ENCODE results near the gene COL25A1. TPM values are rescaled to one million over a fixed set of nuclear protein-coding genes. Genes with fewer than 3 reads are reported as not detected.

Gene COL25A1
- total RNA-seq (2014; rRNA removed; shearing (Covaris generic)): 0.16 and 0.42 TPM in 2 replicates

- Histone ChIP-seq H3K4me1 (replicated peaks) (peaks cover 11% of the 10 kb centered on the region), H3K27me3 (replicated peaks) (peaks cover 62% of the 10 kb centered on the region)
- no peak for DNase-seq (ENCODE audit: low read depth in 1 of 2, low spot score in 2 of 2)
These were observed at the start of gene COL25A1 for GRCh38 chr4:109302361-109303139. COL25A1 (minus strand) TSS chr4:109302658.

GRCh38 chr4:109350121-109350520 is 47.7 kb upstream of the COL25A1 start:
- H3K27ac ChIP-seq: no peak overlapping the region
- H3K4me3 ChIP-seq: no peak overlapping the region
- no peak for DNase-seq (ENCODE audit: low read depth in 1 of 2, low spot score in 2 of 2)
- H3K4me1 ChIP-seq (replicated peaks): no peaks in the 10 kb centered on the region
- H3K36me3 ChIP-seq: no peaks in the 10 kb centered on the region
- H3K9me3 ChIP-seq (replicated peaks): no peaks in the 10 kb centered on the region
- H3K27me3 ChIP-seq (replicated peaks): no peaks in the 10 kb centered on the region

More at GRCh38 chr4:109302361-109303139, at the start of gene COL25A1:
- Histone ChIP-seq H3K9me3 (replicated peaks) (no peaks in the 10 kb centered on the region), H3K36me3 (no peaks in the 10 kb centered on the region), H3K4me3 (peak within 1 kb of the TSS; percentile 26), H3K27ac (no peak within 1 kb of the TSS)

- H3K4me3 ChIP-seq: no peak overlapping the region
- no peak for DNase-seq (ENCODE audit: low read depth in 1 of 2, low spot score in 2 of 2)
These were observed 32.0 kb upstream of the COL25A1 start for GRCh38 chr4:109334129-109335105.

GRCh38 chr4:109332926-109333464 is 30.5 kb upstream of the COL25A1 start:
- DNase-seq (ENCODE audit: low read depth in 1 of 2, low spot score in 2 of 2): no peak
- no peaks in the 10 kb centered on the region for H3K9me3 ChIP-seq (replicated peaks)
- no peak overlapping the region for H3K4me3 ChIP-seq
- no peaks in the 10 kb centered on the region for H3K4me1 ChIP-seq (replicated peaks)
- H3K27me3 ChIP-seq (replicated peaks): no peaks in the 10 kb centered on the region; the same call in 1 of the 2 replicates
- no peak overlapping the region for H3K27ac ChIP-seq
- no peaks in the 10 kb centered on the region for H3K36me3 ChIP-seq

More at GRCh38 chr4:109334129-109335105, 32.0 kb upstream of the COL25A1 start:
- Histone ChIP-seq H3K4me1 (replicated peaks) (no peaks in the 10 kb centered on the region), H3K27me3 (replicated peaks) (peaks cover 2% of the 10 kb centered on the region; the same call in 1 of the 2 replicates), H3K27ac (no peak overlapping the region), H3K9me3 (replicated peaks) (no peaks in the 10 kb centered on the region), H3K36me3 (no peaks in the 10 kb centered on the region)

GRCh38 chr4:109327641-109328040 is 25.2 kb upstream of the COL25A1 start:
- H3K4me1 ChIP-seq (replicated peaks): no peaks in the 10 kb centered on the region
- no peaks in the 10 kb centered on the region for H3K36me3 ChIP-seq
- H3K9me3 ChIP-seq (replicated peaks): no peaks in the 10 kb centered on the region
- H3K4me3 ChIP-seq: no peak overlapping the region
- no peak for DNase-seq (ENCODE audit: low read depth in 1 of 2, low spot score in 2 of 2)
- H3K27ac ChIP-seq: no peak overlapping the region
- H3K27me3 ChIP-seq (replicated peaks): no peaks in the 10 kb centered on the region

- Histone ChIP-seq H3K9me3 (replicated peaks) (no peaks in the 10 kb centered on the region), H3K27me3 (replicated peaks) (no peaks in the 10 kb centered on the region)
These were observed 23.2 kb upstream of the COL25A1 start for GRCh38 chr4:109325698-109326097.

GRCh38 chr4:109323348-109323747 is 20.9 kb upstream of the COL25A1 start:
- no peaks in the 10 kb centered on the region for H3K36me3 ChIP-seq
- H3K4me1 ChIP-seq (replicated peaks): no peaks in the 10 kb centered on the region
- no peak overlapping the region for H3K27ac ChIP-seq
- no peak overlapping the region for H3K4me3 ChIP-seq
- H3K9me3 ChIP-seq (replicated peaks): no peaks in the 10 kb centered on the region
- no peak for DNase-seq (ENCODE audit: low read depth in 1 of 2, low spot score in 2 of 2)
- no peaks in the 10 kb centered on the region for H3K27me3 ChIP-seq (replicated peaks)

More at GRCh38 chr4:109325698-109326097, 23.2 kb upstream of the COL25A1 start:
- no peak for DNase-seq (ENCODE audit: low read depth in 1 of 2, low spot score in 2 of 2)
- H3K27ac ChIP-seq: no peak overlapping the region
- no peaks in the 10 kb centered on the region for H3K4me1 ChIP-seq (replicated peaks)
- H3K36me3 ChIP-seq: no peaks in the 10 kb centered on the region
- no peak overlapping the region for H3K4me3 ChIP-seq

- Histone ChIP-seq H3K36me3 (no peaks in the 10 kb centered on the region), H3K27me3 (replicated peaks) (no peaks in the 10 kb centered on the region), H3K9me3 (replicated peaks) (no peaks in the 10 kb centered on the region), H3K4me1 (replicated peaks) (no peaks in the 10 kb centered on the region), H3K27ac (no peak overlapping the region), H3K4me3 (no peak overlapping the region)
- no peak for DNase-seq (ENCODE audit: low read depth in 1 of 2, low spot score in 2 of 2)
These were observed 18.8 kb upstream of the COL25A1 start for GRCh38 chr4:109321232-109321631.

- DNase-seq (ENCODE audit: low read depth in 1 of 2, low spot score in 2 of 2): no peak
- H3K4me3 ChIP-seq: no peak overlapping the region
- no peak overlapping the region for H3K27ac ChIP-seq
- no peaks in the 10 kb centered on the region for H3K36me3 ChIP-seq
- no peaks in the 10 kb centered on the region for H3K4me1 ChIP-seq (replicated peaks)
- H3K27me3 ChIP-seq (replicated peaks): no peaks in the 10 kb centered on the region
- H3K9me3 ChIP-seq (replicated peaks): no peaks in the 10 kb centered on the region
These were observed 17.2 kb upstream of the COL25A1 start for GRCh38 chr4:109319684-109320083.

- Histone ChIP-seq H3K9me3 (replicated peaks) (no peaks in the 10 kb centered on the region), H3K27me3 (replicated peaks) (no peaks in the 10 kb centered on the region), H3K4me3 (no peak overlapping the region), H3K36me3 (no peaks in the 10 kb centered on the region), H3K27ac (no peak overlapping the region), H3K4me1 (replicated peaks) (no peaks in the 10 kb centered on the region)
- DNase-seq (ENCODE audit: low read depth in 1 of 2, low spot score in 2 of 2): no peak
These were observed 16.7 kb upstream of the COL25A1 start for GRCh38 chr4:109319156-109319555.

GRCh38 chr4:109315818-109316217 is 13.4 kb upstream of the COL25A1 start:
- no peaks in the 10 kb centered on the region for H3K36me3 ChIP-seq
- no peak for DNase-seq (ENCODE audit: low read depth in 1 of 2, low spot score in 2 of 2)

GRCh38 chr4:109315341-109315740 is 12.9 kb upstream of the COL25A1 start:
- no peaks in the 10 kb centered on the region for H3K9me3 ChIP-seq (replicated peaks)
- no peak overlapping the region for H3K27ac ChIP-seq
- H3K4me3 ChIP-seq: no peak overlapping the region
- H3K36me3 ChIP-seq: no peaks in the 10 kb centered on the region
- no peaks in the 10 kb centered on the region for H3K27me3 ChIP-seq (replicated peaks)
- no peaks in the 10 kb centered on the region for H3K4me1 ChIP-seq (replicated peaks)
- no peak for DNase-seq (ENCODE audit: low read depth in 1 of 2, low spot score in 2 of 2)

More at GRCh38 chr4:109315818-109316217, 13.4 kb upstream of the COL25A1 start:
- no peaks in the 10 kb centered on the region for H3K9me3 ChIP-seq (replicated peaks)
- H3K4me3 ChIP-seq: no peak overlapping the region
- H3K27ac ChIP-seq: no peak overlapping the region
- no peaks in the 10 kb centered on the region for H3K4me1 ChIP-seq (replicated peaks)
- H3K27me3 ChIP-seq (replicated peaks): no peaks in the 10 kb centered on the region

- no peak overlapping the region for H3K27ac ChIP-seq
- H3K4me3 ChIP-seq: no peak overlapping the region
- no peaks in the 10 kb centered on the region for H3K36me3 ChIP-seq
- no peaks in the 10 kb centered on the region for H3K4me1 ChIP-seq (replicated peaks)
- no peak for DNase-seq (ENCODE audit: low read depth in 1 of 2, low spot score in 2 of 2)
- peaks cover 9% of the 10 kb centered on the region for H3K27me3 ChIP-seq (replicated peaks)
- no peaks in the 10 kb centered on the region for H3K9me3 ChIP-seq (replicated peaks)
These were observed 11.0 kb upstream of the COL25A1 start for GRCh38 chr4:109313168-109314133.
